GM12872 (cell line): ENCODE results near the gene IFFO2.

Experiments used
- TF ChIP-seq, protein P1 (sequence below): IDR thresholded peaks from 3 replicates; pipeline ENCODE4 v1.5.1; 2011; ENCODE audit warnings: low read depth, mild to moderate bottlenecking, low read length, moderate library complexity; ENCODE audit not compliant: insufficient read depth

Gene IFFO2

DNA sequence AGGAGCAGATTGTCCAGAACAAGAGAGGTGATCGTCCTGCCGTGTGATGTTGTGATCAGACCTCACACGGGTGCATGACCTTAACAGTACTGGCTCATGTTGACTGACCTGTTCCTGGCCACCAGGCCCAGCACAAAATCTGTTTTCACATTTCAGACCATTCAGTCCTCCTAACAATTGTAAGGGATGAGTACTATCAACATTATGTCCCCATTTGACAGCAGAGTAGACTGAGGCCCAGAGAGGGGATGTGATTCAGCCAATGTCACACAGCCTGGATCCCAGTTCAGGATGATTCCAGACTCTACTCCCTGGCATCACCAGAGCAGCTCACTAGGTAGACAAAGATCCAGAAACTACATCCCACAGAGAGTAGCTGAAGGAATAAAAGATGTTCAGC, 89.6 kb downstream of the IFFO2 start:
- TF ChIP-seq, protein P1, sequence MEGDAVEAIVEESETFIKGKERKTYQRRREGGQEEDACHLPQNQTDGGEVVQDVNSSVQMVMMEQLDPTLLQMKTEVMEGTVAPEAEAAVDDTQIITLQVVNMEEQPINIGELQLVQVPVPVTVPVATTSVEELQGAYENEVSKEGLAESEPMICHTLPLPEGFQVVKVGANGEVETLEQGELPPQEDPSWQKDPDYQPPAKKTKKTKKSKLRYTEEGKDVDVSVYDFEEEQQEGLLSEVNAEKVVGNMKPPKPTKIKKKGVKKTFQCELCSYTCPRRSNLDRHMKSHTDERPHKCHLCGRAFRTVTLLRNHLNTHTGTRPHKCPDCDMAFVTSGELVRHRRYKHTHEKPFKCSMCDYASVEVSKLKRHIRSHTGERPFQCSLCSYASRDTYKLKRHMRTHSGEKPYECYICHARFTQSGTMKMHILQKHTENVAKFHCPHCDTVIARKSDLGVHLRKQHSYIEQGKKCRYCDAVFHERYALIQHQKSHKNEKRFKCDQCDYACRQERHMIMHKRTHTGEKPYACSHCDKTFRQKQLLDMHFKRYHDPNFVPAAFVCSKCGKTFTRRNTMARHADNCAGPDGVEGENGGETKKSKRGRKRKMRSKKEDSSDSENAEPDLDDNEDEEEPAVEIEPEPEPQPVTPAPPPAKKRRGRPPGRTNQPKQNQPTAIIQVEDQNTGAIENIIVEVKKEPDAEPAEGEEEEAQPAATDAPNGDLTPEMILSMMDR: no peak

DNA sequence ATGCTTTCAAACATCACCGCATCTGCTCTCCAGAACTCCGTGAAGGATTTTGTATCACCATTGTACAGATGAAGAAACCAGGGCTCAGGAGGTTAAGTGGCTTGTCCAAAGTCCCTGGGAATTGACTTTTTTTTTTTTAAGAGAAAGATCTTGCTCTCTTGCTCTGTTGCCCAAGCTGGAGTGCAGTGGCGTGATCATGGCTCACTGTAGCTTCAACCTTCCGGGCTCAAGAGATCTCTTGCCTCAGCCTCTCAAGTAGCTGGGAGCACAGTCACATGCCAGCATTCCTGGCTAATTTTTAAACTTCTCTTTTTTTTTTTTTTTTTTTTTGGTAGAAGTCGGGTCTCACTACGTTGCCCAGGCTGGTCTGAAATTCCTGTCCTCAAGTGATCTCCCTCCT, 90.2 kb downstream of the IFFO2 start:
- TF ChIP-seq, protein P1: no peak

DNA sequence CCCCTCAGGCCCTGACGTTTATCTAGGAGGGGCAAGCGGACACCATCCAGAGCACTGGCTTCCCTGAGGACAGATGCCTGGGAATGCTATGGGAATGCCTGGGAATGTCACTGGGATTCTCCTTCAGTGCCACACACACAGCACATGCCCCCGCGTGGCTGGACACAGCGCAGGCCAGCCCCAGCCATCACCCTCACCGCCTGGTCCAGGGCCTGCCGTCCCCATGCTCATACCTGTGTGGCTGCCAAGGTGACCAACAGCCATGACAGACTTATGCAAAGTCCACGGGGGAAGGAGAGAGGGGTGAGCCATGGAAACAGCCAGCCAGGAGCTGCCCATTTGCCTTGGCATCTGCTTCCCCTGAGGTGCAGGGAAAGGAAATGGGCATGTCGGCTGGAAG, 91.3 kb downstream of the IFFO2 start:
- TF ChIP-seq, protein P1: no peak

DNA sequence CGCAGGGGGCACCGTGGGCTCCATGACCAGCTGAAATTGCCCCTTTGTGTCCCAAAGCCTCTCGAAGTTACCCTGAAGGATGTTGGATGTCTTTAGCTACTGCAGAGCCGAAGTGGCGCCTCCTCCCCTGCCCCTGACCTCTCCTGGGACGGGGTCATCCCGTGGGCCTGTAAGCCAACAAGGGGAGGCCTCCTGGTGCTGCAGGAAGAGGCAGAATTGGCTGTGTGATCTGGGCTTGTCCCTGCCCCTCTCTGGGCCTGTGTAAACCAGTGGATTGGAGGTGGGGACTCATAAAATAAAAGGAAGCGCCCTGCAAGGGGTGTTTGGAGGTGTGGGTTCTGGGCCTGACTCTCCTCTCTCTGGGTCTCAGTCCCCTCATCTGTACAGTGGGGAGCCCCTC, 94.9 kb downstream of the IFFO2 start:
- TF ChIP-seq, protein P1: no peak

DNA sequence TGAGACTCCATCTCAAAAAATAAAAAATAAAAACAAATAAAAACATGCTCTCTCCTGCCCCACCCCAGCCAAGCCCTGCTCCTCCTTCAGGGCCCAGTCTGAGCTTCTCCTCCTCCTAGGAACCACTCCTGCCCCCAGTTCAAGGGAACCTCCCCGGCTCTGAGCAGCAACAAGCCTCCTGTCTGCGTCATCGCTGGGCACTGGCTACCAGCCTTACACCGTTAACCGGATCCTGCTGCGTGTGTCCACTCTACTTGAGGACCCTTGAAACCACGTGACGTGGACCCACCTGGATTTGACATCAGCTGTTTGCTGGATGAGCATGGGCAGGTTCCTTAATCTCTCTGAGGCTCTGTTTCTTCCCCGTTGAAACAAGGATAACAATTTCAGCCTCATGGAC, 95.4 kb downstream of the IFFO2 start:
- TF ChIP-seq, protein P1: no peak

DNA sequence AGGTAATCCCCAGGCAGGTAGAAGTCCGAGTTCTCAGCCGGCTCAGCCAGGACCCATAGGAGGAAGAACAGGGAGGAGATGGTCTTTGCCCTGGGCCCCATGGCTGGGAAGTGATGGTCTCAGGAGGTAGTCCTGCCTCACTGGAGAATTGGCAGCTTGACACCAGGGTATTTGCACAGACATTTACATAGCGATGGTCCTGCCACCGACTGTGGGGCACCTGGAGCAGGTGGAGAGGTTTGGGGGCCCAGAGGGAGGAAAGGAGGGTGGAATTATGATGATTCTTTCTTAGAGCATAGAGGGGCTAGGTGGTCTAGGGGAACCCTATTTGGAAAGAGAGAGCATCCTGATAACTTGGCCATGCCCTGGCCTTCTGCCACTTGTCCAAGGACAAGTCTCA, 96.9 kb downstream of the IFFO2 start, which contains the start of gene TAS1R2:
Gene TAS1R2 (minus strand): TSS at position 101 of the 400 bp plus-strand sequence. CDS start 0 bp downstream, at position 101.
- TF ChIP-seq, protein P1: no peak

DNA sequence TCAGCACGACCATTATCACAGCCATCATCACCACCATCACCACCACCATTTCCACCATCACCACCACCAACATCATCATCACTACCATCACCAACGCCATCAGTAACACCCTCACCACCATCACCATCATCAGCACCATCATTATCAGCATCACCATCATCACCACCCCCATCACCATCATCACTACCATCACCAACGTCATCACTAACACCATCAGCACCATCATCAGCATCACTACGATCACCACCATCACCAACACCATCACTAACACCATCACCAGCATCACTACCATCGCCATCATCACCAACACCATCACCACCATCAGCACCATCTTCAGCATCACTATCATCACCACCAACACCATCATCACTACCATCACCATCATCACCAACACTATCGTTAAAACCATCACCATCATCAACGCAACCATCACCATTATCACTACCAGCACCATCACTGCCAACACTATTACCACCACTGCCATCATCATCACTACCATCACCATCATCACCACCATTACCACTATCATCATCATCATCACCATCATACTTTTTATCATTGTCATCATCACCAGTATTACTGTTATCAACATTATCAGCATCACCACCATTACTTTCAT, 98.3 kb downstream of the IFFO2 start:
- TF ChIP-seq, protein P1: no peak

DNA sequence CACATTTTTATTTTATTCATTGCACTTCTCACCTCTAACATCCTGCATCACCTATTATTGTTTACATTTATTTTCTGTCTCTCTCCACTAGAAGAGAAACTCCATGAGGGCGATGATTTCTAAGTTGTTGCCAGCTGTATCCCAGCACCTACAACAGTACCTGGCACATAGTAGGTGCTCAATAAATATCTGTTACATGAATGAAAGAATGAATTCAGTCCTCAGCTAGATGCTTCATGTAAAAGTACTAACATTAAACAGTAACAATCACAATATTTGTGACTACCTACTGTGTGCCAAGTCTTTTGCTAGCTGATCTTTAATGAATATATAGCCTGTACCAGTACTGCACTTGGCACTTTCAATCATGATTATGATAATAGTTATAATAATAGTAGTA, 100.0 kb downstream of the IFFO2 start:
- TF ChIP-seq, protein P1: no peak
